Liver (tissue), 3 donors: ENCODE measurements around the gene SWI5.

Source experiments
- CTCF ChIP-seq: fragments of 150-350 bp; IDR thresholded peaks from 2 replicates; pipeline ENCODE4 v1.5.1; 2017; ENCODE audit warnings: improper control_type of control experiment, low read depth, low read length; ENCODE audit not compliant: missing input control
- GABPA ChIP-seq, 2 donors: IDR thresholded peaks in 1 of 2; conservative IDR thresholded peaks in 1 of 2; 2 replicates each; pipeline ENCODE4 v1.6.1; 2016; ENCODE audit warnings: antibody characterized with exemption in 2 of 2, mild to moderate bottlenecking in 1 of 2, moderate library complexity in 1 of 2
- HNF4G ChIP-seq: IDR thresholded peaks from 2 replicates; pipeline ENCODE4 v1.6.1; 2016; ENCODE audit warnings: antibody characterized with exemption
- REST ChIP-seq: IDR thresholded peaks from 2 replicates; pipeline ENCODE4 v1.6.1; 2016; ENCODE audit warnings: antibody characterized with exemption, mild to moderate bottlenecking
- SP1 ChIP-seq: IDR thresholded peaks from 2 replicates; pipeline ENCODE4 v1.6.1; 2018; ENCODE audit warnings: antibody characterized with exemption, mild to moderate bottlenecking
- YY1 ChIP-seq: IDR thresholded peaks from 2 replicates; pipeline ENCODE4 v1.6.1; 2016; ENCODE audit warnings: antibody characterized with exemption, mild to moderate bottlenecking
- donor health status: healthy.
- donor health status: healthy.

- no peak for TF ChIP-seq HNF4G
- TF ChIP-seq CTCF = no peak
- no peak for TF ChIP-seq GABPA (IDR thresholded peaks at IDR 0.05 in 1 of 2, conservative IDR thresholded peaks at IDR 0.05 in 1 of 2)
- no peak for TF ChIP-seq YY1
- no peak for TF ChIP-seq SP1
- TF ChIP-seq REST = no peak
Measured at GRCh38 chr9:128314697-128315096, 38.6 kb downstream of the SWI5 start.
